Measurements from ENCODE around the gene BPIFA1.

The BPIFA1 gene

DNA sequence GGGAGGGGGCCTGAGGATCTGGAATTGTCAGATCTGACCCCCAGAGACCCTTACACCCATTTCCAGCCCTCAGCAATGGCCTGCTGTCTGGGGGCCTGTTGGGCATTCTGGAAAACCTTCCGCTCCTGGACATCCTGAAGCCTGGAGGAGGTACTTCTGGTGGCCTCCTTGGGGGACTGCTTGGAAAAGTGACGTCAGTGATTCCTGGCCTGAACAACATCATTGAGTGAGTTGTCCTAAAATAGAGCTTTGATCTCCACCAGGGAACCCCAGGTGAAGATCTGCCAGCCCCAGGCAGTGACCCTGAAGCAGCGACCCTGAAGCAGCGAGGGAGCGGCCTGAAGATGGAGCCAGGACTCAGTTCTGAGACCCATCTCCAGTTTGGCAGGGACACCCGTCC, 2.2 kb downstream of the BPIFA1 start:
- Histone ChIP-seq H2AFZ (ENCODE audit: low read depth, low read length, severe bottlenecking) (no peak overlapping the region), H3K4me3 (ENCODE audit: insufficient read depth, low read length, poor library complexity, severe bottlenecking) (no peak overlapping the region), H3K9ac (ENCODE audit: low read length) (no peak overlapping the region), H3F3A (ENCODE audit: insufficient read depth) (no peaks in the 10 kb centered on the region), H3K9me2 (replicated peaks; ENCODE audit: insufficient read depth, low read length) (no peaks in the 10 kb centered on the region), H3K27ac (ENCODE audit: low read depth, low read length) (no peak overlapping the region), H3K79me2 (ENCODE audit: insufficient read depth, low read length) (no peaks in the 10 kb centered on the region), H4K20me1 (ENCODE audit: low read depth, low read length) (no peaks in the 10 kb centered on the region), H3K36me3 (ENCODE audit: low read length) (no peaks in the 10 kb centered on the region), H3K9me3 (ENCODE audit: insufficient read depth, low read length) (no peaks in the 10 kb centered on the region), H3K27me3 (ENCODE audit: low read length) (no peaks in the 10 kb centered on the region), H3K4me2 (ENCODE audit: low read depth, low read length, poor library complexity, severe bottlenecking) (no peak overlapping the region)
- TF ChIP-seq EZH2phosphoT487 (conservative IDR thresholded peaks at IDR 0.05; ENCODE audit: low read length), result no peak
- TF ChIP-seq, protein P1, sequence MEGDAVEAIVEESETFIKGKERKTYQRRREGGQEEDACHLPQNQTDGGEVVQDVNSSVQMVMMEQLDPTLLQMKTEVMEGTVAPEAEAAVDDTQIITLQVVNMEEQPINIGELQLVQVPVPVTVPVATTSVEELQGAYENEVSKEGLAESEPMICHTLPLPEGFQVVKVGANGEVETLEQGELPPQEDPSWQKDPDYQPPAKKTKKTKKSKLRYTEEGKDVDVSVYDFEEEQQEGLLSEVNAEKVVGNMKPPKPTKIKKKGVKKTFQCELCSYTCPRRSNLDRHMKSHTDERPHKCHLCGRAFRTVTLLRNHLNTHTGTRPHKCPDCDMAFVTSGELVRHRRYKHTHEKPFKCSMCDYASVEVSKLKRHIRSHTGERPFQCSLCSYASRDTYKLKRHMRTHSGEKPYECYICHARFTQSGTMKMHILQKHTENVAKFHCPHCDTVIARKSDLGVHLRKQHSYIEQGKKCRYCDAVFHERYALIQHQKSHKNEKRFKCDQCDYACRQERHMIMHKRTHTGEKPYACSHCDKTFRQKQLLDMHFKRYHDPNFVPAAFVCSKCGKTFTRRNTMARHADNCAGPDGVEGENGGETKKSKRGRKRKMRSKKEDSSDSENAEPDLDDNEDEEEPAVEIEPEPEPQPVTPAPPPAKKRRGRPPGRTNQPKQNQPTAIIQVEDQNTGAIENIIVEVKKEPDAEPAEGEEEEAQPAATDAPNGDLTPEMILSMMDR (IDR thresholded peaks at IDR 0.05; ENCODE audit: insufficient read depth, low read length, poor library complexity, severe bottlenecking), result no peak

DNA sequence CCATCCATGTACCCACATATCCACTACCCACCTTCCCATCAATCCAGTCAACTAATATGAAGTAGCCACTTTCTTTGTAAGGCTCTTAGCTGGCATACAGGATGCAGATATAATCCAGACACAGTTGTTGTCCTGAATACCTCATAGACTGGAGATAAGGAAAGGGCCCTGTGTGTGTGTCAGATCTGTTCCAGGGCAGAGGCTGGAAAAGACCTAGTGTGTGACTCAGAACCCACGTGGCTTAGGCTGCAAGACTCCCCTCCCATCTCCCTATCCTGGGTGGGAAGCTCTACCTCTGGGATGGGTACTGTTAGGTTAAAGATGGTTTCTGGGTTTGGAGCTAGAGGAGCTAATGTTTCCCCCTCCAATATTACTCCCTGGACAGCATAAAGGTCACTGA, 3.6 kb downstream of the BPIFA1 start:
- no peak overlapping the region for H3K4me3 ChIP-seq (ENCODE audit: insufficient read depth, low read length, poor library complexity, severe bottlenecking)
- H3K27ac ChIP-seq (ENCODE audit: low read depth, low read length), result no peak overlapping the region
- H3K79me2 ChIP-seq (ENCODE audit: insufficient read depth, low read length), result no peaks in the 10 kb centered on the region
- H3K36me3 ChIP-seq (ENCODE audit: low read length), result no peaks in the 10 kb centered on the region
- TF ChIP-seq, protein P1 (IDR thresholded peaks at IDR 0.05; ENCODE audit: insufficient read depth, low read length, poor library complexity, severe bottlenecking), result no peak
- no peak for TF ChIP-seq EZH2phosphoT487 (conservative IDR thresholded peaks at IDR 0.05; ENCODE audit: low read length)
- no peaks in the 10 kb centered on the region for H4K20me1 ChIP-seq (ENCODE audit: low read depth, low read length)
- H3K9me2 ChIP-seq (replicated peaks; ENCODE audit: insufficient read depth, low read length), result no peaks in the 10 kb centered on the region
- no peak overlapping the region for H2AFZ ChIP-seq (ENCODE audit: low read depth, low read length, severe bottlenecking)
- H3K4me2 ChIP-seq (ENCODE audit: low read depth, low read length, poor library complexity, severe bottlenecking), result no peak overlapping the region
- H3K9me3 ChIP-seq (ENCODE audit: insufficient read depth, low read length), result no peaks in the 10 kb centered on the region
- H3K27me3 ChIP-seq (ENCODE audit: low read length), result no peaks in the 10 kb centered on the region
- H3K9ac ChIP-seq (ENCODE audit: low read length), result no peak overlapping the region
- H3F3A ChIP-seq (ENCODE audit: insufficient read depth), result no peaks in the 10 kb centered on the region

DNA sequence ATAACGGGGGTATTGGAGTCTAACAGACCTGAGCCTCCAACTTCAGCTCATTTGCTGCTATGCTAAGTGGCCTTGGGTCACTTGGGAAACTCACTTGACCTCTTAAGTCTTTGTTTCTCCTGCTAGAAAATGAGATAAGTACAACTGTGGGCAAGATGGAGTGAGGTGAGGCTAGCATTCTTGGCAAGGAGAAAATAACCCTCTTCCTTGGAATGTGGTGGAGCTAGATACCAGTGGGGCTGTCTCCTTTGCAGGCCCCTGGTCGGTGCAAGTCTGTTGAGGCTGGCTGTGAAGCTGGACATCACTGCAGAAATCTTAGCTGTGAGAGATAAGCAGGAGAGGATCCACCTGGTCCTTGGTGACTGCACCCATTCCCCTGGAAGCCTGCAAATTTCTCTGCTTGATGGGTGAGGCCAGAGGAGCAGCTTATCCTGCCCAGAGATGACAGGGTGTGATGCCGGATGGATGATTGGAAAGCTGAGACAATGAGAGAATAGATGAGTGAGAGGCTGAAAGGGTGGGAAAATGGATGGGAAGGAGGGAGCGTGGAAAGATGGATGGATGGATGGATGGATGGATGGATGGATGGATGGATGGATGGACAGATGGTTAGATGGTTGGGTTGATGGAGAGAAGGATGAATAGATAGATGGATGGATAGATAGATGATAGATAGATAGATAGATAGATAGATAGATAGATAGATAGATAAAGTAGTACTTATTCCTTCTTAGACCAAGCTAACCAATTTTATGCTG, 4.4 kb downstream of the BPIFA1 start:
- Histone ChIP-seq H3K27ac (ENCODE audit: low read depth, low read length) (no peak overlapping the region), H2AFZ (ENCODE audit: low read depth, low read length, severe bottlenecking) (no peak overlapping the region), H3K9ac (ENCODE audit: low read length) (no peak overlapping the region), H3K9me3 (ENCODE audit: insufficient read depth, low read length) (no peaks in the 10 kb centered on the region), H3K27me3 (ENCODE audit: low read length) (no peaks in the 10 kb centered on the region), H4K20me1 (ENCODE audit: low read depth, low read length) (no peaks in the 10 kb centered on the region), H3F3A (ENCODE audit: insufficient read depth) (no peaks in the 10 kb centered on the region), H3K79me2 (ENCODE audit: insufficient read depth, low read length) (no peaks in the 10 kb centered on the region), H3K9me2 (replicated peaks; ENCODE audit: insufficient read depth, low read length) (no peaks in the 10 kb centered on the region), H3K36me3 (ENCODE audit: low read length) (no peaks in the 10 kb centered on the region), H3K4me2 (ENCODE audit: low read depth, low read length, poor library complexity, severe bottlenecking) (no peak overlapping the region), H3K4me3 (ENCODE audit: insufficient read depth, low read length, poor library complexity, severe bottlenecking) (no peak overlapping the region)
- TF ChIP-seq, protein P1 (IDR thresholded peaks at IDR 0.05; ENCODE audit: insufficient read depth, low read length, poor library complexity, severe bottlenecking), result no peak
- TF ChIP-seq EZH2phosphoT487 (conservative IDR thresholded peaks at IDR 0.05; ENCODE audit: low read length), result no peak

All from SU-DHL-6 (cell line).